HG02588 (cell line): ENCODE data around the gene SEMA4C.

Experiments
- ATAC-seq: cut with Tn5 transposase; IDR thresholded peaks from one replicate; pipeline ENCODE4 v1.9.1; 2021; ENCODE audit warnings: mild to moderate bottlenecking, moderate library complexity; ENCODE audit not compliant: unreplicated experiment

The SEMA4C gene

GRCh38 chr2:96843538-96844268 lies 26.2 kb downstream of the SEMA4C start, which contains the start of gene ANKRD23:
Gene ANKRD23, minus strand, starts transcription at chr2:96844021. Its CDS starts 29 bp downstream, at chr2:96843992.
- ATAC-seq: no peak

- ATAC-seq: no peak
Observed at GRCh38 chr2:96842600-96842999, 27.3 kb downstream of the SEMA4C start.

GRCh38 chr2:96841701-96842495 lies 28.0 kb downstream of the SEMA4C start:
- no peak for ATAC-seq

- no peak for ATAC-seq
Observed at GRCh38 chr2:96839875-96840850, 29.7 kb downstream of the SEMA4C start.

GRCh38 chr2:96839293-96839874 lies 30.5 kb downstream of the SEMA4C start:
- peak; percentile 82 for ATAC-seq

- ATAC-seq: peak; percentile 10
Observed at GRCh38 chr2:96838345-96839292, 31.3 kb downstream of the SEMA4C start.

- no peak for ATAC-seq
Observed at GRCh38 chr2:96837575-96837974, 32.3 kb downstream of the SEMA4C start.

- ATAC-seq: no peak
Observed at GRCh38 chr2:96835830-96836229, 34.0 kb downstream of the SEMA4C start.

GRCh38 chr2:96832754-96833507 lies 36.9 kb downstream of the SEMA4C start:
- no peak for ATAC-seq

GRCh38 chr2:96832408-96832753 lies 37.5 kb downstream of the SEMA4C start:
- ATAC-seq: no peak

GRCh38 chr2:96831679-96832078 lies 38.2 kb downstream of the SEMA4C start:
- ATAC-seq: no peak

GRCh38 chr2:96830044-96830562 lies 39.8 kb downstream of the SEMA4C start:
- no peak for ATAC-seq

GRCh38 chr2:96828874-96829273 lies 41.0 kb downstream of the SEMA4C start:
- ATAC-seq: no peak

GRCh38 chr2:96828436-96828835 lies 41.4 kb downstream of the SEMA4C start:
- no peak for ATAC-seq

GRCh38 chr2:96826546-96827278 lies 43.2 kb downstream of the SEMA4C start:
- no peak for ATAC-seq

GRCh38 chr2:96825057-96825456 lies 44.8 kb downstream of the SEMA4C start:
- ATAC-seq: no peak

GRCh38 chr2:96824079-96824870 lies 45.6 kb downstream of the SEMA4C start:
- no peak for ATAC-seq
